HepG2 (cell line): Measurements from ENCODE around the gene ZNF154. TPM values are rescaled to one million over a fixed set of nuclear protein-coding genes. Genes with fewer than 3 reads are reported as not detected.

Experiments used
- EEA1 ChIP-seq: sonication (generic); formaldehyde crosslinking; IDR thresholded peaks from 2 replicates; pipeline ENCODE4 v1.5.1; 2020; ENCODE audit warnings: mild to moderate bottlenecking, missing genetic modification reagents, borderline replicate concordance
- FIP1L1 ChIP-seq: fragments of 200-400 bp; formaldehyde crosslinking; IDR thresholded peaks from 2 replicates; pipeline ENCODE4 v1.6.1; 2018; ENCODE audit warnings: low read depth, mild to moderate bottlenecking, low read length, moderate library complexity, borderline replicate concordance; ENCODE audit not compliant: insufficient read depth
- HMGXB3 ChIP-seq: sonication (generic); formaldehyde crosslinking; IDR thresholded peaks from 2 replicates; pipeline ENCODE4 v1.4.0; 2020; ENCODE audit warnings: missing genetic modification reagents, borderline replicate concordance
- KLF16 ChIP-seq, 2 experiments: sonication (generic) in 1 of 2; formaldehyde crosslinking in 1 of 2; IDR thresholded peaks; 2 replicates each; pipeline versions ENCODE4 v1.6.1 to v1.8.0; 2016 to 2023; ENCODE audit warnings: missing genetic modification reagents in 2 of 2, missing compliant biosample characterization in 1 of 2
- KMT2B ChIP-seq: IDR thresholded peaks from 2 replicates; pipeline ENCODE4 v1.6.1; 2016; ENCODE audit warnings: missing genetic modification reagents, missing compliant biosample characterization
- NFKBIZ ChIP-seq: IDR thresholded peaks from 2 replicates; pipeline ENCODE4 v1.6.1; 2018; ENCODE audit warnings: missing genetic modification reagents, missing compliant biosample characterization
- RORA ChIP-seq: sonication (generic); formaldehyde crosslinking; IDR thresholded peaks from 2 replicates; pipeline ENCODE4 v1.5.0; 2020; ENCODE audit warnings: mild to moderate bottlenecking, missing genetic modification reagents, moderate library complexity
- SKI ChIP-seq: fragments of 450-650 bp; IDR thresholded peaks from one replicate; pipeline ENCODE4 v1.6.1; 2018; ENCODE audit warnings: mild to moderate bottlenecking; ENCODE audit not compliant: partially characterized antibody
- SMARCE1 ChIP-seq: fragments of 450-650 bp; IDR thresholded peaks from 2 replicates; pipeline ENCODE4 v1.6.1; 2017; ENCODE audit warnings: borderline replicate concordance
- TARDBP ChIP-seq: sonication (generic); formaldehyde crosslinking; IDR thresholded peaks from 2 replicates; pipeline ENCODE4 v1.8.0; 2022; ENCODE audit warnings: mild to moderate bottlenecking, missing genetic modification reagents
- ZBTB7A ChIP-seq: sonication (generic); formaldehyde crosslinking; IDR thresholded peaks from 2 replicates; pipeline ENCODE4 v1.8.0; 2022; ENCODE audit warnings: mild to moderate bottlenecking, missing genetic modification reagents
- ZNF550 ChIP-seq: sonication (generic); formaldehyde crosslinking; IDR thresholded peaks from 2 replicates; pipeline ENCODE4 v1.4.0; 2020; ENCODE audit warnings: mild to moderate bottlenecking, missing genetic modification reagents, borderline replicate concordance
- ZNF776 ChIP-seq: sonication (generic); formaldehyde crosslinking; IDR thresholded peaks from 2 replicates; pipeline ENCODE4 v1.4.0; 2020; ENCODE audit warnings: mild to moderate bottlenecking, missing genetic modification reagents
- ZZZ3 ChIP-seq: sonication (generic); formaldehyde crosslinking; IDR thresholded peaks from 2 replicates; pipeline ENCODE4 v1.4.0; 2020; ENCODE audit warnings: missing genetic modification reagents, mild to moderate bottlenecking, borderline replicate concordance
- polyA plus RNA-seq, 8 experiments: library from polyadenylated mRNA; depleted of rRNA in 3 of 8; stranded (reverse) in 7 of 8; unstranded in 1 of 8; fragments of >200 nt; fragmentation: Illumina TruSeq in 4 of 8; extraction: Trizol in 4 of 8; gene quantifications; 2 replicates each; pipeline versions ENCODE4 v1.2.1 to v1.2.3, GENCODE V29; 2011 to 2016; ENCODE audit warnings: low read depth in 4 of 8, missing spikeins in 1 of 8, mixed read lengths in 1 of 8; ENCODE audit not compliant: insufficient read depth in 1 of 8
- total RNA-seq, 5 experiments: library from RNA; depleted of rRNA; stranded (reverse); fragments of >200 nt; fragmentation: Illumina TruSeq; extraction: Trizol; gene quantifications; 2 replicates each; pipeline ENCODE4 v1.2.3, GENCODE V29; 2016; ENCODE audit warnings: low read depth in 1 of 5
- TF ChIP-seq, protein P1 (sequence below), 2 experiments: fragments of 450-650 bp in 1 of 2; sonication (generic) in 1 of 2; formaldehyde crosslinking in 1 of 2; IDR thresholded peaks; 2 replicates each; pipeline versions ENCODE4 v1.6.1 to v1.8.0; 2016 to 2022; ENCODE audit warnings: antibody characterized with exemption in 1 of 2, mild to moderate bottlenecking in 1 of 2, missing genetic modification reagents in 1 of 2

ZNF154 gene
- total and polyA plus RNA-seq, 2 of the 13 experiments (the other 11 are each of a cell fraction or from before 2014, with no cell fraction given), result not detected

GRCh38 chr19:57664269-57665127 lies 44.5 kb downstream of the ZNF154 start (continued):
- TF ChIP-seq HMGXB3 (CRISPR knock-in tag) (peak; percentile 14; the same call in 1 of the 2 replicates), EEA1 (CRISPR knock-in tag) (no peak), KMT2B (CRISPR knock-in tag) (peak; percentile 56; the same call in 1 of the 2 replicates), RORA (CRISPR knock-in tag) (no peak), SMARCE1 (no peak), ZNF776 (CRISPR knock-in tag) (peak; percentile 66; the same call in 1 of the 2 replicates), SKI (no peak), FIP1L1 (no peak), ZBTB7A (peak; percentile 52; the same call in 1 of the 2 replicates), ZNF550 (CRISPR knock-in tag) (no peak), KLF16 (CRISPR knock-in tag; IDR thresholded peaks at IDR 0.05) (peak in 1 of 2 experiments; percentile 49; a peak in 1 of 4 replicates), TARDBP (CRISPR knock-in tag) (no peak; the same call in 1 of the 2 replicates), NFKBIZ (CRISPR knock-in tag) (no peak), ZZZ3 (CRISPR knock-in tag) (no peak)
- TF ChIP-seq, protein P1, sequence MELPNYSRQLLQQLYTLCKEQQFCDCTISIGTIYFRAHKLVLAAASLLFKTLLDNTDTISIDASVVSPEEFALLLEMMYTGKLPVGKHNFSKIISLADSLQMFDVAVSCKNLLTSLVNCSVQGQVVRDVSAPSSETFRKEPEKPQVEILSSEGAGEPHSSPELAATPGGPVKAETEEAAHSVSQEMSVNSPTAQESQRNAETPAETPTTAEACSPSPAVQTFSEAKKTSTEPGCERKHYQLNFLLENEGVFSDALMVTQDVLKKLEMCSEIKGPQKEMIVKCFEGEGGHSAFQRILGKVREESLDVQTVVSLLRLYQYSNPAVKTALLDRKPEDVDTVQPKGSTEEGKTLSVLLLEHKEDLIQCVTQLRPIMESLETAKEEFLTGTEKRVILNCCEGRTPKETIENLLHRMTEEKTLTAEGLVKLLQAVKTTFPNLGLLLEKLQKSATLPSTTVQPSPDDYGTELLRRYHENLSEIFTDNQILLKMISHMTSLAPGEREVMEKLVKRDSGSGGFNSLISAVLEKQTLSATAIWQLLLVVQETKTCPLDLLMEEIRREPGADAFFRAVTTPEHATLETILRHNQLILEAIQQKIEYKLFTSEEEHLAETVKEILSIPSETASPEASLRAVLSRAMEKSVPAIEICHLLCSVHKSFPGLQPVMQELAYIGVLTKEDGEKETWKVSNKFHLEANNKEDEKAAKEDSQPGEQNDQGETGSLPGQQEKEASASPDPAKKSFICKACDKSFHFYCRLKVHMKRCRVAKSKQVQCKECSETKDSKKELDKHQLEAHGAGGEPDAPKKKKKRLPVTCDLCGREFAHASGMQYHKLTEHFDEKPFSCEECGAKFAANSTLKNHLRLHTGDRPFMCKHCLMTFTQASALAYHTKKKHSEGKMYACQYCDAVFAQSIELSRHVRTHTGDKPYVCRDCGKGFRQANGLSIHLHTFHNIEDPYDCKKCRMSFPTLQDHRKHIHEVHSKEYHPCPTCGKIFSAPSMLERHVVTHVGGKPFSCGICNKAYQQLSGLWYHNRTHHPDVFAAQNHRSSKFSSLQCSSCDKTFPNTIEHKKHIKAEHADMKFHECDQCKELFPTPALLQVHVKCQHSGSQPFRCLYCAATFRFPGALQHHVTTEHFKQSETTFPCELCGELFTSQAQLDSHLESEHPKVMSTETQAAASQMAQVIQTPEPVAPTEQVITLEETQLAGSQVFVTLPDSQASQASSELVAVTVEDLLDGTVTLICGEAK (IDR thresholded peaks at IDR 0.05), result no peak
- TF ChIP-seq, protein P1 (CRISPR knock-in tag; IDR thresholded peaks at IDR 0.05), result no peak
